ENCODE results near the gene MEX3A. TPM values are rescaled to one million over a fixed set of nuclear protein-coding genes. Genes with fewer than 3 reads are reported as not detected.

The MEX3A gene
- polyA plus RNA-seq, 1 experiment: 11.8 TPM

GRCh38 chr1:156065871-156066270 is 16.4 kb downstream of the MEX3A start:
- no peak for DNase-seq (ENCODE audit: low read depth, low spot score)
- H3K27ac ChIP-seq (ENCODE audit: low read depth, low read length): no peak overlapping the region
- no peaks in the 10 kb centered on the region for H3K27me3 ChIP-seq (ENCODE audit: control insufficient read depth, insufficient read depth, low read length)
- H3K9me3 ChIP-seq (ENCODE audit: control insufficient read depth, insufficient read depth, low read length): no peaks in the 10 kb centered on the region
- ChIA-PET POLR2A (no interaction called here), CTCF (interaction anchor here (0.7 to 2.1 kb wide), 15 partner anchors 8 to 168 kb away, joined by 3 to 12 read pairs (median 5); partner anchors contain the start of genes KHDC4, SSR2 and UBQLN4)
- TF ChIP-seq, protein P1, sequence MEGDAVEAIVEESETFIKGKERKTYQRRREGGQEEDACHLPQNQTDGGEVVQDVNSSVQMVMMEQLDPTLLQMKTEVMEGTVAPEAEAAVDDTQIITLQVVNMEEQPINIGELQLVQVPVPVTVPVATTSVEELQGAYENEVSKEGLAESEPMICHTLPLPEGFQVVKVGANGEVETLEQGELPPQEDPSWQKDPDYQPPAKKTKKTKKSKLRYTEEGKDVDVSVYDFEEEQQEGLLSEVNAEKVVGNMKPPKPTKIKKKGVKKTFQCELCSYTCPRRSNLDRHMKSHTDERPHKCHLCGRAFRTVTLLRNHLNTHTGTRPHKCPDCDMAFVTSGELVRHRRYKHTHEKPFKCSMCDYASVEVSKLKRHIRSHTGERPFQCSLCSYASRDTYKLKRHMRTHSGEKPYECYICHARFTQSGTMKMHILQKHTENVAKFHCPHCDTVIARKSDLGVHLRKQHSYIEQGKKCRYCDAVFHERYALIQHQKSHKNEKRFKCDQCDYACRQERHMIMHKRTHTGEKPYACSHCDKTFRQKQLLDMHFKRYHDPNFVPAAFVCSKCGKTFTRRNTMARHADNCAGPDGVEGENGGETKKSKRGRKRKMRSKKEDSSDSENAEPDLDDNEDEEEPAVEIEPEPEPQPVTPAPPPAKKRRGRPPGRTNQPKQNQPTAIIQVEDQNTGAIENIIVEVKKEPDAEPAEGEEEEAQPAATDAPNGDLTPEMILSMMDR (IDR thresholded peaks at IDR 0.05; ENCODE audit: low read depth, low read length): no peak
- H3K4me3 ChIP-seq (ENCODE audit: low read depth, low read length): no peak overlapping the region

GRCh38 chr1:156065212-156065611 is 17.1 kb downstream of the MEX3A start:
- TF ChIP-seq, protein P1 (IDR thresholded peaks at IDR 0.05; ENCODE audit: low read depth, low read length): no peak
- CTCF ChIA-PET: interaction anchor here (1.2 to 1.5 kb wide), 3 partner anchors 10 to 167 kb away, joined by 3 to 7 read pairs (median 5); no protein-coding TSS in a partner anchor

GRCh38 chr1:156064615-156065014 is 17.6 kb downstream of the MEX3A start:
- H3K9me3 ChIP-seq (ENCODE audit: control insufficient read depth, insufficient read depth, low read length): no peaks in the 10 kb centered on the region

More at GRCh38 chr1:156065212-156065611, 17.1 kb downstream of the MEX3A start:
- DNase-seq (ENCODE audit: low read depth, low spot score): no peak
- Histone ChIP-seq H3K27ac (ENCODE audit: low read depth, low read length) (no peak overlapping the region), H3K4me3 (ENCODE audit: low read depth, low read length) (no peak overlapping the region), H3K27me3 (ENCODE audit: control insufficient read depth, insufficient read depth, low read length) (no peaks in the 10 kb centered on the region), H3K9me3 (ENCODE audit: control insufficient read depth, insufficient read depth, low read length) (no peaks in the 10 kb centered on the region)
- POLR2A ChIA-PET: no interaction called here

DNA sequence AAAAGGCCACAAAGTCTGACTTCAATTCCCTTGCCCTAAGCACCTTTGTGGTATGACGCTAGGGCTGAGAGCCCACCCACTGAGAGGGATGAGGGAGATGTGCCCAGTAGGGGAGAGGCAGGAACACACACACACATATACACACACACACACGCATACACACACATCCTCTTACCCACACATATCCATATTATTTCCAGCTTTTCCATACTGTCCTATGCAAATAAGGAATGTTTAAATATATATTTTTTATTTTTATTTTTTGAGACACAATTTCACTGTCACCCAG is 18.3 kb downstream of the MEX3A start:
- H3K4me3 ChIP-seq (ENCODE audit: low read depth, low read length): no peak overlapping the region
- TF ChIP-seq, protein P1 (IDR thresholded peaks at IDR 0.05; ENCODE audit: low read depth, low read length): no peak

More at GRCh38 chr1:156064615-156065014, 17.6 kb downstream of the MEX3A start:
- TF ChIP-seq, protein P1 (IDR thresholded peaks at IDR 0.05; ENCODE audit: low read depth, low read length): no peak
- CTCF ChIA-PET: interaction anchor here (1.4 to 1.5 kb wide), 2 partner anchors 11 to 127 kb away, joined by 5 to 7 read pairs; no protein-coding TSS in a partner anchor
- Histone ChIP-seq H3K27ac (ENCODE audit: low read depth, low read length) (no peak overlapping the region), H3K4me3 (ENCODE audit: low read depth, low read length) (no peak overlapping the region), H3K27me3 (ENCODE audit: control insufficient read depth, insufficient read depth, low read length) (no peaks in the 10 kb centered on the region)
- no peak for DNase-seq (ENCODE audit: low read depth, low spot score)
- POLR2A ChIA-PET: no interaction called here

DNA sequence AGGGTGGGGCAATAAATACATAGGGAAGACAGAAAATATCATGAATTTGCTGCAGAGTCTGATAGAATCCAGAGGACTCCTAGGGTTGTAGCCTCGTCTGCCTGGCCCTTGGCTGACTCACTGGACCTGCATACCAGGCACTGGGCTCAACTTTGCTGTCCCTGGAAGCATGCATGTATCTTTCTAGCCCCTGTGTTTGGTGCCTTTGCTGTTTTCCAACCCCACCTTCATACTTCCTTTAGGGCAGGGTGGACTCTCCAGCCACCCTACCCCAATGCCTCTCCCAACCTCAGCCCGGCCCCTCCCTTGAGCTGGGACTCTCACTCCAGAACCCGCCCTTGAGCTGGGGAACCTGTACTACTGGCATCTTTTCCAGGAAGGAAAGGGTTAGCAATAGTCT is 20.1 kb downstream of the MEX3A start:
- H3K9me3 ChIP-seq (ENCODE audit: control insufficient read depth, insufficient read depth, low read length): no peaks in the 10 kb centered on the region
- ChIA-PET CTCF (no interaction called here), POLR2A (no interaction called here)
- H3K27me3 ChIP-seq (ENCODE audit: control insufficient read depth, insufficient read depth, low read length): no peaks in the 10 kb centered on the region
- no peak for DNase-seq (ENCODE audit: low read depth, low spot score)
- no peak overlapping the region for H3K4me3 ChIP-seq (ENCODE audit: low read depth, low read length)
- no peak overlapping the region for H3K27ac ChIP-seq (ENCODE audit: low read depth, low read length)
- TF ChIP-seq, protein P1 (IDR thresholded peaks at IDR 0.05; ENCODE audit: low read depth, low read length): no peak

More for the DNA sequence above, 18.3 kb downstream of the MEX3A start:
- H3K9me3 ChIP-seq (ENCODE audit: control insufficient read depth, insufficient read depth, low read length): no peaks in the 10 kb centered on the region
- H3K27me3 ChIP-seq (ENCODE audit: control insufficient read depth, insufficient read depth, low read length): no peaks in the 10 kb centered on the region
- CTCF ChIA-PET: interaction anchor here (0.6 to 1.4 kb wide), 3 partner anchors 38 to 75 kb away, joined by 3 read pairs; no protein-coding TSS in a partner anchor
- H3K27ac ChIP-seq (ENCODE audit: low read depth, low read length): no peak overlapping the region
- POLR2A ChIA-PET: no interaction called here
- no peak for DNase-seq (ENCODE audit: low read depth, low spot score)

All from AG04450 (cell line).